ENCODE data around the gene MBTPS1.

Gene MBTPS1

DNA sequence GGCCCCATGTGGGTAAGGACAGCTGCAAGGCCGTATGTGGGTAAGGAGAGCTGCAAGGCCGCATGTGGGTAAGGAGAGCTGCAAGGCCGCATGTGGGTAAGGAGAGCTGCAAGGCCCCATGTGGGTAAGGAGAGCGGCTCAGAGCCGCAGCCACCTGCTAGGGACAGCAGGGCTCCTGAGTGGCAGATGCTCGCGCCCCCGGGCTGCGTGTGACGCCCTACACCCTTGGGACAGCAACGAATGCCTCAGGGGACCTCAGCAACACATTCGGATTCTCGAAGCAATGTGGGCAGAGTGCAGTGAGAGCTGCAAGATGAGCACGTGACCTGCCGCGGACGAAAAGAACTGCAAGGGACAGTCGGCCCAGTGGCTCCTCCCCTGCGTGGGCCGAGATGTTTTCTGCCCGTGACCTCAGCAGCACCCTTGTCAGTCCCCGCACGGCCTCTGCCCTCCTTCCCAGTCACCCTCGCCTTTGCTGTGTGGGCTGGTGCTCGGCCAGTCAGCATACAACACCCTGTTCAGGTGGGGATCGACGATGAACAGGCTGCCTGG, 64.6 kb downstream of the MBTPS1 start:
- DNase-seq (ENCODE audit: low spot score), result no peak

DNA sequence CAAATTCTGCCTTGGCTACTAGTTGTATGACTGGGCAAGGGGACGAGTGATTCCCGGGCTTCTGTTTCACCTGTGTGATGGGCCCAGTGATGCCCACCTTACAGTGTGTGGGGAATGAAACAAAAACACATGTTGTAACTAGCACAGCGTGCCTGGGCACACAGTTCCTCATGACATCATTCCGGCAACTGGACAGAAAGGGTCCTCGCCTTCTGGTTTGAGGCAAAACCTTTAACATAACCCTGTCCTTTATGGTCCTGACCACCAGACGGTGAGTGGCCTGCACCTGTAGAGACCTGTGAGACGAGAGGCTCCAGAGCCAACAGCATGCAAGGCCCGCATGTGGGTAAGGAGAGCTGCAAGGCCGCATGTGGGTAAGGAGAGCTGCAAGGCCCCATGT, 66.4 kb downstream of the MBTPS1 start:
- DNase-seq (ENCODE audit: low spot score), result no peak

DNA sequence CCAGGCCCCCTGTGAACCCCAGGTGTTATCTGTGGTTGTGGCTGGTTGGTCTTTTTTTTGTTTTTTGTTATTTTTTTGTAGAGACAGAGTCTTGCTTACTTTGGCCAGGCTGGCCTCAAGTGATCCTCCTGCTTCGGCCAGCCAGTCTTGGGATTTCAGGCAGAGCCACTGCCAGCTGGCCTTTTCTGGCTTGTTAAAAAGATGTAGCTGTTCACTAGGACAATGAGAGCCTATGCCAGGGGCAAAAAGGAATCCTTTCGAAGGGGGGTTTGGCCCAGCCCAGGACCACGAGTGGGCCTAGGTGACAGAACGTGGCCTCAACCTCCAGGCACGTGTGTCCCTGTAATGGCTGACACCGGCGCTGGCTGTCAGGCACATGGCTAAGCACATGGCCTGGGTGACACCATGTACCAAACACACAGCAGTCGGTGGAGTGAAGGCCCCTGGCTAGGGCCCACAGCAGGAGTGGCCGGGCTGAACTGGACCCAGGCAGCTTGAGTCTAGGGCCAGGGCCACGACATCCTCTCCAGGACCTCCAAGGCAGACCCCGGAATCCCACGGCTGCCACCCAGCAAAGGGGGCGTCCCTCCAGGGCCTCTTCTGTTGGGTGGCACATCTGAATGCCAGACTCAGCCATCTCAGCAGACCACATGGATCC, 67.2 kb downstream of the MBTPS1 start:
- DNase-seq (ENCODE audit: low spot score), result no peak

DNA sequence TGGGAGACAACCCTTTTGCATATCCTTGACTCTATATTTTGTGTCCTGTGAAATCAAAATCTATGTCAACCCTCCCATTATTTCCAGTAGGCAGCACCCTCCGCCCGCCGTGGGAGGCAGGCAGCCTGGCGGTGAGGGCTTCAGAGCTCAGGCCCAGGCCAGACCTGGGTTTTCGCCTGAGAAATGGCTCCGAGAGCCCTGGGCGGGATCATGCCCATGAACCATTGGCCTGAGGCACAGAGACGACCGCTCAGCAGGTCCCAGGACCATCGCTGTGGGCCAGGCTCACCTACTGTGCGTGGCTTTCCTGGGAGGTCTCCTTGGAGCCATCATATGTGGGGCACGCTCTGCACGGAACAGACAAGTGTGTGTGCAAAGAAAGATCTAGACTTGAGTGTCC, 67.9 kb downstream of the MBTPS1 start:
- DNase-seq (ENCODE audit: low spot score), result no peak

GRCh38 chr16:84048270-84048669, 68.5 kb downstream of the MBTPS1 start:
- no peak for DNase-seq (ENCODE audit: low spot score)

DNA sequence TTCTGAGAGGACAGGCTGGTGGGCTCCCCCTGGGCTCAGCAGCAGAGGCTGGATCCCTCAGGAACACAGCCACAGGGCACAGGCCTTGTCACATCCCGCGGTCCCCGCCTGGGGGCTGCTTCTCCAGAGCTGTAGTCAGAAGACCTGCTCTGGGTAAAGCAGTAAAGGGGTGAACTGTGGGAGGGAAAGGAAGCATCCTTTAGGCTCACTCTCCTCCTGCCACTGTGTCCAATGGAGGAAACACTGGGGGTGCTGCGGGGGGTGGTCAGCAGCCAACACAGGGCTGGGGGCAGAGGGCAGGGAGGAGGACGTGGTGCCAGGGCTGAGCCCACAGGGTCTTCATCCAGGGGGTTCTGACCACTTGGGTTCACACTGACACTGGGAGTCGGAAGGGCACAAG, 69.1 kb downstream of the MBTPS1 start:
- no peak for DNase-seq (ENCODE audit: low spot score)

- no peak for DNase-seq (ENCODE audit: low spot score)
Observed at GRCh38 chr16:84047206-84047605, 69.5 kb downstream of the MBTPS1 start.

- DNase-seq (ENCODE audit: low spot score), result no peak
Observed at GRCh38 chr16:84045818-84046470, 70.8 kb downstream of the MBTPS1 start.

DNA sequence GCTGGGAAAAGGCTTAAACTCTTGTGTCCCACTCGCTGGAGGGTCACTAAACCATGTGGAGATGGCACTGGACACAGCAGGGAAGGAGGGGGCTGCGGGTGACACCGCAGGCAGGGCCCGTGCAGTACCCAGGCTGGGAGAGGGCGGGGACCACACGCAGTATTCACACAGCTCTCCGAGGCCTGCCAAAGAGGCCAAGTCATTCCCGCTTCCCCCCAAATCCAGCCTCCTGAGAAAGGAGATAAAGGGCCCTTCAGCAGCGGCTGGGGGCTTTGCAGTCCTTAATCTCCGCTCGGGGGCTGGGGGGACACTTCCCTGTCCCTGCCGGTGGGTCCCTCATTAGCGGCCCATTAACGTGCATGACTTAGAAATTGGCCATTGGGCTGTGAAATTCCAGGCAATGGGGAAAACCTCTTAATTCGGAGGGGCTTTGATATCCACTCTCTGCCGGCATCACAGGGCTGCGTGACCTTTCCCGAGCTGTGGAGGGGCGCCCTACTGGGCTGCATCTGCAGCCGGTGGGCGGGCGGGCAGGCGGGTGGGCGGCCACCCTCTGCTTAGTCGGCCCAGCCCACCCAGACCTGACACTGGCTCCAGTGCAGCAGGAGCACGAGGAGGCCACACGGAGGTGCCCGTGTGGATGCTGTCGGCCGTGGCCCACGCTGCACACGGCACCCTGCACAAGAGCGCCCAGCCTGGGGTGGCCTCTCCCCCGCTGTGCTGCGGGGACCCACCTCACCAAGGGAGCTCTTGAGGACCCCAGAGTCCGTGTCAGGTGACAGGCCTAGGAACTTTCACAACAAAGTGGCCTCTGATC, 71.5 kb downstream of the MBTPS1 start:
- DNase-seq (ENCODE audit: low spot score), result no peak

DNA sequence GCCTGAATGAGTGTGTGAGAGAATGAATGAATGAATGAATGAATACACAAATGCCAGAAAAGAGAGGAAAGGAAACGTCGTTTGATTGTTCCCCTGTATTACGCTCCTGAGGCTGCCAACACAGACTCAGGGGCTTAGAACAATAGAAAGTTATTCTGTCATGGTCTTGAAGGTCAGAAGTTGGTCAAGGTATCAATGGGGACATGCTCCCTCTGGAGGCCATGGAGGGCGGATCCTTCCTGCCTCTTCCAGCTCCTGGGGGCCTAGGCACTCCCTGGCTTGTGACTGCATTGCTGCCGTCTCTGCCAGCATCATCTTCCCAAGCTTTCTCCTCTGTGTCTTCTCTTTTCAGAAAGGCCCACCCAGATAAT, 72.6 kb downstream of the MBTPS1 start:
- no peak for DNase-seq (ENCODE audit: low spot score)

DNA sequence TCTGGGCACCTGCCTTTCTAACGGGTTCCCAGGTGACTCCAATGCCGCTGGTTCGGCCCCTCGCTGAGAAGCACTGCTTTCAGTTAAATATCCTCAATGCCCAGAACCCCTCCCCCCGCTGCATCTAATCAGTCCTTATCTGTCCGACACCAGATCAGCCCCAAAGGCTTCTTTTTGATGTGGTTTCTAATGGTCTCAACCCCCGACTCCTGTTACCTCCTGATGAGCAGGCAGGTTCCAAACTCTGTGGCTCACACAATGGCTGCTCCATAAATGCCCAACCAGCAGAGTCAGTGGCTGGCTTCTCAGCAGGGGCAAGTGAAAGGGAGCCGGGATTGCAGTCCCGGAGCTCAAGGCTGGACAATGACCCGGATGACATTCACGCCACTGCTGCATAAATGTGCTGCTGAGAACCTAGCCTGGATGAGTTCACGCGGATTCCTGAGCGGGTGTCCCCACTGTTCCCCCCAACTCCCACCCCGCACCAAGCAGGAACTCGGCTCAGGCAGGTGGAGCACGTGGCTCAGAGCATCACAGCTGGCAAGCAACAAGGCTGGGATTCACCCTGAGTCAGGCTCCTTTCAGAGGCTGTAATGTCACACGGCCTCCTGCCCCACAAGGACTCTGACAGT, 73.1 kb downstream of the MBTPS1 start:
- no peak for DNase-seq (ENCODE audit: low spot score)

- DNase-seq (ENCODE audit: low spot score), result no peak
Observed at GRCh38 chr16:84042879-84043485, 73.8 kb downstream of the MBTPS1 start.

DNA sequence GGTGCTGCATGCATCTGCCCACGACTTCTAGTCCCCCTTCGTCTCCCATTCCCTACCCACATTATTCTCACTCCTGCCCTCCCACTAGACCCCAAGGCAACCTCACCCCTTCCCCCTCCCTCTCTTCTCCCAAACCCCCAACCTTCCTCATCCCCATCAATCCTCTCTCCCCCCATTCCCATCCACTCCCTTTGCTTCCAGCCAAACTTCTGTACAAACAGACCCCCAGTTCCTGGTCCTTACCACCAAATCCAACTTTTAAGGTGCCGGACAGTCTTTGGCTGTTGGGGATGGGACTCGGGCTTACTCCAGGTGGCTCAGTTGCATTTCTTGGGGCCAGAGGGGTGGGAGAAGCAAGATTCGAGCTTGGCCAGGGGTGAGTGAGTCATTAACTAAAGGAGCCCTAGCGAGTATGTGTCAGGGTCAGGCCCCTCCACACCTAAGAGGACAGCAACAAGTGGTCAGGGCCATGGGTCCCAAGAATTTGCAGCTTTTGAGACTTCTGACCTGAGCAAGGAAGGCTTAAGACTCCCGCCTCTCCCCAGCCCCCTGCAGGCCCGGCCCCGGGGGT, 74.3 kb downstream of the MBTPS1 start, which contains the start of gene SLC38A8:
SLC38A8 (minus strand) TSS at position 488 of the 571 bp plus-strand sequence. CDS start 638 bp downstream, outside the sequence.
- no peak for DNase-seq (ENCODE audit: low spot score)

DNA sequence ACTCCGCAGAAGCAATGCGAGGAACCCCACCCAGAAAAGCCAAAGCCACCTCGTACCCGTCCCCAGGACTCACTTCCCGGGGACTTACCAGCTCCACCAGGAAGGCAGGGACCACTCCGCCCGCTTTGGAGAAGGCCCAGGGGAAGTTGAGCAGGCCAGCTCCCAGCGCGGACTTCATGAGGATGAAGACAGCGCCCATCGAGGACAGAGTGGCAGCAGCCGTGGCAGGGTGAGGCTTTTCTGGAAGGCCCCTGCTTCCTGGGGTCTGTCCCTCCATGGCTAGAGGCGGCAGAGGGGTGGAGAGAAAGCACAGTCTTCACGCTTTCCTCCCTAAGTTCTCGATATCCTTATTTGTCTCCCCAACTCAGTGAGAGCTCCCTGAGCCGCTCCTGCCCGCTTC, 74.9 kb downstream of the MBTPS1 start:
- no peak for DNase-seq (ENCODE audit: low spot score)

- no peak for DNase-seq (ENCODE audit: low spot score)
Observed at GRCh38 chr16:84040823-84041820, 75.6 kb downstream of the MBTPS1 start.

- no peak for DNase-seq (ENCODE audit: low spot score)
Observed at GRCh38 chr16:84040226-84040822, 76.4 kb downstream of the MBTPS1 start.

- DNase-seq (ENCODE audit: low spot score), result no peak
Observed at GRCh38 chr16:84039696-84040095, 77.0 kb downstream of the MBTPS1 start.

GRCh38 chr16:84038469-84038868, 78.3 kb downstream of the MBTPS1 start:
- DNase-seq (ENCODE audit: low spot score), result no peak

DNA sequence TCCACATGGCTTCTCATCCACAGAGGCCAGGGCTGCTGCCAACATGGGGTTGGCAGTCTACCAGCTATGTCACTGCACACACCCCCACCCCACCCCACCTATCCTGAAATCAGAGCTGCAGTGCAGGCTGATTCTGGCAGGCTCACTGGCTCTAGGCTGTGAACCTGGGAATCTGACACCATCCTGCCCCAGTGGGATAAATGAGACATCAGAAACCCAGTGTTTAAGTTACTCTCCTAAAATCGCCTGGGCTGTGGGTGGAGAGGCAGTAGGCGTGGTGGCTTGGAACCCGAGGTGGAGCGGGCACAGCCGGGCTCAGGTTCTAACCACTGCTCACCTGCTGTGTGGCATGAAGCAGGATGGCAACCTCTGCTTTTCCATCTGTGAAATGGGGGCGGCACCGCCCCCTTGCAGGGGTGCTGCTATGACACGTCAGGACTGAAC, 79.7 kb downstream of the MBTPS1 start:
- no peak for DNase-seq (ENCODE audit: low spot score)

- no peak for DNase-seq (ENCODE audit: low spot score)
Observed at GRCh38 chr16:84036131-84036530, 80.6 kb downstream of the MBTPS1 start.
